OCI-LY1 (cell line): ENCODE measurements around the gene MEIS1.

ENCODE experiments used
- CTCF ChIP-seq: fragments of 200-600 bp; sonication (generic), shearing (Covaris generic); IDR thresholded peaks from 2 replicates; pipeline ENCODE4 v1.5.1; 2017; ENCODE audit warnings: mild to moderate bottlenecking, antibody characterized with exemption, low read length, moderate library complexity, mixed read lengths
- EZH2 ChIP-seq: fragments of 200-600 bp; sonication (generic), shearing (Covaris generic); IDR thresholded peaks from 2 replicates; pipeline ENCODE4 v1.8.0; 2017; ENCODE audit warnings: borderline replicate concordance, mixed run types, mild to moderate bottlenecking, antibody characterized with exemption, low read length, moderate library complexity, mixed read lengths

- TF ChIP-seq CTCF, result no peak
- no peak for TF ChIP-seq EZH2
These were observed 140.0 kb downstream of the MEIS1 start for GRCh38 chr2:66574701-66575624.
